NK-92 (cell line): ENCODE measurements around the gene CEBPA.

ENCODE experiments used
- DNase-seq: peaks from one replicate; lab custom pipeline; 2025; ENCODE audit not compliant: unreplicated experiment; lab: John Stamatoyannopoulos, UW

The CEBPA gene

DNA sequence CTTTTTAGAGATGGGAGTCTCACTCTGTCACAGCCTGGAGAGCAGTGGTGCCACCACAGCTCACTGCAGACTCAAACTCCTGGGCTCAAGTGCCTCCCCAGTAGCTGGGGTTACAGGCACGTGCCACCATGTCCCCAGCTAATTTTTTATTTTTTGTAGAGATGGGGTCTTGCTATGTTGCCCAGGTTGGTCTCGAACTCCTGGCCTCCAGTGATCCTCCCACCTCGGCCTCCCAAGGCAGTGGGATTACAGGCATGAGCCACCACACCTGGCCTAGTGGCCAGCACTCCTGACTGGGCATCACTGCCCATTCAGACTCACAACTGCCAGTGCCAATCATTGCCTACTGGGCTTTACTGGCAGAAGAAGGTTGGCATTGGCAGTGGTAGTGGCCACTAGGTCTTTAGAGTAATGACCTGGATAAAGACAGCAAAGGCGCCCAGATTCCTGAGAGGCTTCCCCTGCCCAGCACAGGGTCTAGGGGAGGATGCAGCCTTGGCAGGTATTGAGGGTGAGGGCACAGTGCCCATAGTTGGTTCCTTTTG, 49.8 kb downstream of the CEBPA start:
- no peak for DNase-seq

DNA sequence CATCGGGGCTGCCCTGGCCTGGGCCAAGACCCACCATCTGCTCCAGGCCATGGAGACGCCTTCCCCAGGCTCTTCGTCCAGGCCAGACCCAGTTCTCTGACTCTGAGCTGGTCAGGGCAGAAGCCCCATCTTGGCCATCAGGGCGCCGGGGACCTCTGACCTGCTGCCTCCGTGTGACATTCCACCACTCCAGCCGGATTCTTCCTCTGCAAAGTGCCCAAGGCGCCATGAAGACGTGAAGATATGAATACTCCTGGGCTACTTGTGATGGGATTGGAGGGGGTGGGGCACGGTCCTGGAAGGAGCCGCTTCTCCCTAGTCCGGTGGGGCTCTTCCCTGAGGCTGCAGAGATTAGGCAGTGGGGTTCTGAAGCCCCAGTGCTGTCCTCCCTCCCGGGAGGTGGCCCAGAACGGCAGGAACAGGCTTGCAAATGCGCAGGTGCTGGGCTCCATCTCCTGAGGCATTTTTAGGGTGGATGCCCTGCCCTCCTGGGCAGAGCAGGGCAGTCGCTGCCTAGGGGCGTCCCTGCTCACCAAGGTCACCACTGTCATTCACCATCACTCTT, 50.7 kb downstream of the CEBPA start:
- DNase-seq = no peak

DNA sequence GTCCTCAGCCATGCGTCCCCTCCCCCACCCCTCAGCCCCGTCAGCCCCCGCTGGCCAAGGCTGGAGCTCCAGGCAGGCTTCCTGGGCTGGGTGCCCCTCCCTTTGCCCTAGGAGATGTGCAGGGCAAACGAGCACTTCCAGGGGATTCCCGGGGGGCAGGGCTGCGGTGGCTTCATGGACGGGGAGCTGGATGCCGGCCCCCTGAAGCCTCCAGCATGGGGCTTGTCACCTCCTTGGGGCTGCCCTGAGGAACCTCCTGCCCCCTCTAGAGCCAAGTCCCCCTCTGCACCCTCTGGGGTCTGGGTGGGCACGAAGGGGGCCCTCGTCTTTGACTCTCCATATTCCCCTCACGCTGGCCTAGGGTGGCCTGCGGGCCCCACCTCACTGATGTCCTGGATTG, 51.3 kb downstream of the CEBPA start:
- no peak for DNase-seq

DNA sequence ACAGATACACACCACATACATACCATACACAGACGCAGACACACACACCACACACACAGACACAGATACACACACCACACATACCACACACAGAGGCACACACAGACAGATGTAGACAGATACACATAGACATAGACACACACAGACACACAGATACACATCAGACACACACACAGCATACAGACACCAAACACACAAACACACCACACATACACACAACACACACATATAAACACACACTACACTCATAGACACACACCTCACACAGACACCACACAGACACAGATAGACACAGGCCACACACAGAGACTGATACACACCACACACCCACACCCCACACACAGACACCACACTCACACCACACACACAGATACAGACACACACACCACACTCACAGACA, 51.8 kb downstream of the CEBPA start:
- DNase-seq = no peak
